ENCODE results near the gene HOXD10.

The HOXD10 gene

GRCh38 chr2:176107731-176108181 is 8.8 kb upstream of the HOXD10 start:
- DNase-seq (ENCODE audit: low read depth) = no peak

- no peak for DNase-seq (ENCODE audit: low read depth)
Observed at GRCh38 chr2:176109192-176109901, 7.2 kb upstream of the HOXD10 start.

GRCh38 chr2:176109946-176110345 is 6.6 kb upstream of the HOXD10 start:
- DNase-seq (ENCODE audit: low read depth) = no peak

GRCh38 chr2:176110415-176111308 is 5.9 kb upstream of the HOXD10 start:
- no peak for DNase-seq (ENCODE audit: low read depth)

GRCh38 chr2:176111309-176111663 is 5.3 kb upstream of the HOXD10 start:
- no peak for DNase-seq (ENCODE audit: low read depth)

GRCh38 chr2:176111846-176112374 is 4.7 kb upstream of the HOXD10 start:
- DNase-seq (ENCODE audit: low read depth) = no peak

- DNase-seq (ENCODE audit: low read depth) = no peak
Observed at GRCh38 chr2:176112375-176113302, 3.9 kb upstream of the HOXD10 start.

GRCh38 chr2:176114120-176114929 is 2.3 kb upstream of the HOXD10 start:
- no peak for DNase-seq (ENCODE audit: low read depth)

- DNase-seq (ENCODE audit: low read depth) = no peak
Observed at GRCh38 chr2:176114930-176115625, 1.5 kb upstream of the HOXD10 start.

- DNase-seq (ENCODE audit: low read depth) = no peak
Observed at GRCh38 chr2:176117162-176117822, 714 bp downstream of the HOXD10 start.

GRCh38 chr2:176117823-176118371 is 1.3 kb downstream of the HOXD10 start:
- no peak for DNase-seq (ENCODE audit: low read depth)

- DNase-seq (ENCODE audit: low read depth) = peak; percentile 34
Observed at GRCh38 chr2:176118601-176119339, 2.2 kb downstream of the HOXD10 start.

GRCh38 chr2:176120364-176121189 is 4.0 kb downstream of the HOXD10 start:
- DNase-seq (ENCODE audit: low read depth) = no peak

GRCh38 chr2:176121190-176122051 is 4.8 kb downstream of the HOXD10 start:
- DNase-seq (ENCODE audit: low read depth) = no peak

- no peak for DNase-seq (ENCODE audit: low read depth)
Observed at GRCh38 chr2:176122052-176122682, 5.6 kb downstream of the HOXD10 start.

- DNase-seq (ENCODE audit: low read depth) = peak; percentile 43
Observed at GRCh38 chr2:176122683-176123410, 6.3 kb downstream of the HOXD10 start, which contains the start of gene HOXD9. Gene HOXD9, plus strand, starts transcription at chr2:176122719. Its CDS starts 50 bp downstream, at chr2:176122769.
